HG02973 (cell line): ENCODE measurements around the gene LRRC2.
"Not testable (repeated sequence)": the region's sequence is repeated elsewhere in the genome, so short reads cannot be mapped to it uniquely, and the experiment has no call there.

Experiments
- ATAC-seq: cut with Tn5 transposase; IDR thresholded peaks from one replicate; pipeline ENCODE4 v1.9.1; 2021; ENCODE audit warnings: moderate library complexity; ENCODE audit not compliant: unreplicated experiment

Gene LRRC2

DNA sequence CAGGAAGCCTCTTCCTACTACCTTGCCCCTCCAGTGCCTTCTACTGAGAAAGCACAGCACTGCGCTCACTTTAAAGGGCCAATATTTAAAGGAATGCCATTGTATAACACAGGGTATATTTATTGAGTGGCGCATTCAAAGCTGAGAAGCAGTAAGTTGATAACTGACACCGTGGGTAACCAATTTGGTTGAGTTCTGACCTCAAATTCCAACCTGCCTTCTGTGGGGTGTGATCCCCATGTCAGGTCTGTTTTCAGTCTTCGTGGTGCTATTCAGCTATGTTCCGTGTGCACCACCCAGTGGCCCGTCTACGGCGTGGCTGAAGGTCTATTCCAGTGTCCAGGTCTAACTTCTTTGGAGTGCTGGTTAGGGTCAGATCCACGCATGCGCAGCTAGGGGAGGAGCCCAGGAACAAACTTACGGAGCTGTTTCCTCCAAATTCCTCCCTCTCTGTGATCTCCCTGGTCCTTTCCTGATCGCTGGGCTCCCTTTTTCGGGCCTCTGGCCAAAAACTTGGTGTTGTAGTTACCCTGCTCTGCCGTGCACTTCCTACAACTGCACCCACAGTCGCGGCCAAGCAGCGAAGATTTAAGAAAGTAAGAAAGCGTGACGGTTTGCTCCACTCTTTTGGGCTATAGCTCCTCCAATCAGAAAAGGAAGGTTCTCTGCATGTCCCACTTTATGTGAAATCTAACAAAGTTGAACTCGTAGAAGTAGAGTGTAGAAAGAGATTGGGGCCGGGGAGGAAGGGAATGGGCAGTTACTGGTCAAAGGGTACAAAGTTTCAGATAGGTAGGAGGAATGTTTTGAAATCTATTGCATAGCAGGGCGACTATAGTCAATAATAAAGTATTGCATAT is 7.7 kb downstream of the LRRC2 start:
- peak; percentile 87 for ATAC-seq

DNA sequence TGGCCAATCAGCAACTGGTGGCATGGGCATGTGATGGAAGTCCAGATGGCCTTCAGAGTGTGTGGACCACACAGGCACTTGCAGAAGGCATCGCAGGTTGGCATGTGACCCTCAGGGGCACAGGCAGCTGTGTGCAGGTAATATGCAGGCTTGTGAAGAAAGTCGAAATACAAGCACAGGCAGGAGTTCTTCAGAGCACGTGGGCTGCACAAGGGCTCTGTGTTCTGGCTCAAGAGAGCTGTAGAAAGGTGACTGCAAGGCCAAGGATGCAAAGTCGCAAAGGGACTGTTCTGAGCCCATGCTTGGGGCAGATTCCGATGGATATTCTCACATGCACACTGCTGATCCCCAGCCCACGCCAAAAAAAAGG is 8.3 kb downstream of the LRRC2 start:
- peak; percentile 8 for ATAC-seq

DNA sequence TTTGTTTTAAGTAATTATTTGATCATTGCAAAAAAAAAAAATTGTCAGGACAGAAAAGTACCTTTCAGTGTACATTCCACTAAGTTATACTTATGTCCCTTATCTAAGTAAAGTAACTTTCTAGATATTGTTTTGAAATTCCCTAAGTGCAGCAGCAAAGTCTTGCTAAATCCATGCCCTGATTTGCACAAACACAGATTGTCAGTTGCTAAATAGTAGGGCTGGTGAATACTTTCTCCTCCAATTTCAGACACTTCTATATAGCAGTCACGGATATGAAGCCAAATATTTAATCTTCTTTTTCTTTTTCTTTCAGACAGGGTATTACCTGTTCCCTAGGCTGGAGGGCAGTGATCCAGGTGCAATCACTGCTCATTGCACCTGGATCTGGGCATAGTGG is 12.9 kb downstream of the LRRC2 start:
- no peak for ATAC-seq

DNA sequence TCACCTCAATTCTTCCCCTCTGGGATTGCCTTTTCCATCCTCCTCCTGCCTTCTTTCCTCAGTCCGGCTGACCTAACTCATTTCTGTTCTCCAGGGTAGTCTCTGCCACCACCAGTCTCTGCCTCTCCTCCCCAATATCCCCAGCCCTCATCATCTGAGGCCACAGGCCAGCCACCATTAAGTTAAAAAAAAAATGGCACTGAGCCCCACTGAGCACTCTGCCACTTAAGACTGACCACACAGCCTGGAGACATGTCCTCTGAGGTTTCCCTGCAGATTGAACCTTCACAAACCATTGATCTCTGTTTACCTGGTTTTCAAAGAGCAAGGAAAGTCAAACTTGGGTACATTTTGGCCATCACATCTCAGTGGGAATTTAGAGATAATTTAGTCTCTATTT is 13.6 kb downstream of the LRRC2 start:
- no peak for ATAC-seq

- no peak for ATAC-seq
Observed at GRCh38 chr3:46551615-46552014, 14.5 kb downstream of the LRRC2 start.

DNA sequence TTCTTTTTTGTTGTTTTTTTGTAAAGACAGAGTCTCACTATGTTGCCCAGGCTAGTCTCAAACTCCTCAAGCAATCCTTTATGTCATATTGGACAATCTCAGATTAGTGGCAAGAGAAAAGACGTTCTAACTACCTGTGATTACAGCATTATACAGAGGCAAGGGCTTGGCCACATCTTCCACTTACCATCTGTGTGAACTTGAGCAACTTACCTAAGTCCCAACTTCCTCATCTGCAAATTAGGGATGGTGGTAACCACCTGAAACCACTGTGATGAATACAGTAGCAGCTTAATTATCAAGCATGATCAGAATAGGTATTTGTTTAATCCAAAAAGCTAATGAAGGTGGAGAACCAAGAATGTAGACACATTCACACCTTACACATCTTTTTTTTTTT is 16.1 kb downstream of the LRRC2 start:
- ATAC-seq, result no peak

DNA sequence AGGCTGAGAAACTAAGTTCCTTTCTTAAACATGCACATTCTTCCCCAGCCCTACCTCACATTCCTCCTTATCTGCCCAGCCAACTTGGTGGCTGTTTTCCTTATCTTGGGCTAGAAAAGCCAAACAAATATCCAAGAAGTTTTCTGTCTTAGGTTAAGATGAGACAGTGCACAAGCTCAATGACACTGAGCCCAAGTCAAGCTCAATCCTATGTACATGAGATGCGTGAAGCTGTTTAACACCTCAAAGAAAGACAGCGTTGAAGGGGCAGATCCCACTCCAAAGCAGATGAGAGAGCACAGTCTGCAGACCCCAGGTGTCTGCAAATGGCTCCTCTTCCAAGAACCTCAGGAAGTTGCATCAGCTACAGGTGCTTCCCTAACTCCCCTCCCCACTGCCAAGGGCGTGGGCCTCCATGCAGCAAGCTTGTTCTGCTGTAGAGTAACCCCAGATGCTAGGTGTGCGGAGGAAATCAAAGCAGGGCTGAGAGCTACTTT is 16.6 kb downstream of the LRRC2 start:
- no peak for ATAC-seq

- not testable (repeated sequence) for ATAC-seq
Observed at GRCh38 chr3:46548611-46549010, 17.5 kb downstream of the LRRC2 start.

- no peak for ATAC-seq
Observed at GRCh38 chr3:46546896-46547440, 19.1 kb downstream of the LRRC2 start.

DNA sequence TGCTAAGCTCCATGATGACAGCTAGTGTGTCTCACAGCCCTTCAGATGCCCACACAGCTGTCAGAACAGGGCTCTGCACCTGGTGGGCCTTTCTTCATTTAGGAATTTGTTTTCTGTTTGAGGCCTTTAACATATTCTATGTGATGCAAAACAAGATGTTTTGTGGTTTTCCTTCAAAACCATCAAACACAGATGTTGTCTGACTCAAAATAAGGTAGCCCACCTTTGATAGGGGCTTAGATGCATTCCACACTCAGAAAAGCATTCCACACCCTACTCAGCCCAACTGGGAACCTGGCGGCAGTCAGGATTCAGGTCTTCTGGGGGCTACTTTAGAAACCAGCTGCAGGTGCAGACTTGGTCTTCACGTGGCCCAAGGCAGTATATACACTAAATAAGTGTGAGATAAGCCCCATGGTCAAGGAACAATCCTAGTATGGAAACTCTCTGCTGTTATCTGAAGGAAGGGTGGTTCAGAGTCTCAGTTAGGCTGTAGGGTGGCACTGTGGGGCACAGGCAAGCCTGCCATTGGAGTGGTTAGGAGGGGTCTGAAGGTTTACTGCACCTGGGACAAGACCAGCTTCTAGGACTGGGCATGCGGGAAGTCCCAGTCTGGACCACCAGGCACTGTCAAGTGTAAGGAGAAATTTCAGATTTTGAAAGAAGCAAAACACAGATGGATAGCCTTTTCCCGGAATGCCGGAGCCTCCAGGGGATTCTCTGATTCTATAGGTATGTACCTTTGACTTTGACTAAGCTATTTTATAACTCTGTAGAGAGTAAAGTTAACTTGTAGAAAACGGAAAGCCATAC is 20.1 kb downstream of the LRRC2 start:
- no peak for ATAC-seq

DNA sequence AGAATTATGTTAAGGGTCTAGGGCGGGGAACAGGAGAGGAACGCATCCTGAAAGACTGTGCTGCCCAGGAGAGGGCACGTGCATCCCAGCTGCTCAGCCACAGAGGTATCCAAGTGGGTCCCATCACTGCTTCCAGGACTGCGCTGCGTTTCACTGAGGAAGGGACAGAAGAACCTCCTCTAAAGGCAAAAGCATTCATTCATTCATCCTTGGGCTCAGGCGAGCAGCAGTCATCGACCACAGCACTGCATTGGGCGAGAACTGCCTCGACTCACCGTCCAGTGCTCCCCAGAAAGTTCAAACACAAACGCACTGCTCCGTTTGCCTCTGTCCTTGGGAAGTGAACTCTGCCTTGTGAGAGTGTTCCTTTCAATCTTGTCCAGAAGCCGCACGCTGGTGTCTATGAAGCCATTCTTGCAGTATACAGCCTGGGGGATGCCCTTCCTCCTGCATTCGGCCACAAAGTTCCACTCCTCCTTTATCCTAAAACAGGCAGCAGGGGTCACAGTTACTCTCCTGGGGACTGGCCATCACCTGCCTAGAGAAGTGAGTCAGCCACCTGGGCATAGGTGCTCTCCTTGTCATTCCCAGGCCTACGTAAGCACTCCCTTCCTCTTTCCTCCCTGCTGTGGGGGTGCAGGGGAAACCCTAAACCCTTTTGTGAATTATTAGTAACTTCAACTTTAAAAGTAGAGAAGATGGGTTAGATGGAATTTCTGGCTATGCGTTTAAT is 21.2 kb downstream of the LRRC2 start:
- ATAC-seq, result no peak

- no peak for ATAC-seq
Observed at GRCh38 chr3:46542801-46543201, 23.3 kb downstream of the LRRC2 start.

DNA sequence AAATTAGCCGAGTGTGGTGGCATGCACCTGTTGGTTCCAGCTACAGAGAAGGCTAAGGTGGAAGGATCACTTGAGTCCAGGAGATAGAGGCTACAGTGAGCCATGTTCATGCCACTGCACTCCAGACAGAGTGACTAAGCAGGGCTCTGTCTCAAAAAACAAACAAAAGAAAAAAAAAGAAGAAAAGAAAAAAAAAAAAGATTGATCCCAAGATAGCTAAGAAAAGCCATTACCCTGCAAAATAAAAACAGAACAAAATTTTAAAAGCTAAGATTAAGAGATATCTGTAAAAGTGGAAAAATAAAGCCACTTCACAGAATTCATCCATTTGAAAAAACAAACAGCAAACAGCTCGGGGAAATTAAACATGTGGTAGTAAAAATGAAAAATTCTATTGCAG is 23.8 kb downstream of the LRRC2 start:
- ATAC-seq, result no peak

GRCh38 chr3:46541835-46542234 is 24.3 kb downstream of the LRRC2 start:
- ATAC-seq, result no peak

DNA sequence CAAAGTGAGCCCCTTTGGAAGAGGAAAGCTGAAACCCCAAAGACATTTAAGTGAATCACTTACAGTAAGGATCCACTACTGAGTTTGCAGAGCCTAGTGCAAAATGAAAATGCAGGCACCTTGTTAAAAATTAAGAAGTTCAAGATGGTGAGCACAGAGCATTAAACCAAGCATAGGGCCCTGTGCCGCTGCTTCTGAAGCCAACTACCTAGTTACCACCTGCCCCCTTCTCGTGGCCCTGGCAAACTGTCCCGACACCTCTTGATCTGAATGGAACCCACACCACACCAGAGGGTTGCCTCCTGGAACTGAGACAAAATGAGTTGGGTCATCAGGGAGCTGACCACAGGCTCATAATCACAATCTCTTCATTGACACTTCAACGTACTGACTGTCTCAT is 25.6 kb downstream of the LRRC2 start:
- no peak for ATAC-seq

GRCh38 chr3:46539443-46540005 is 26.6 kb downstream of the LRRC2 start:
- peak; percentile 17 for ATAC-seq

DNA sequence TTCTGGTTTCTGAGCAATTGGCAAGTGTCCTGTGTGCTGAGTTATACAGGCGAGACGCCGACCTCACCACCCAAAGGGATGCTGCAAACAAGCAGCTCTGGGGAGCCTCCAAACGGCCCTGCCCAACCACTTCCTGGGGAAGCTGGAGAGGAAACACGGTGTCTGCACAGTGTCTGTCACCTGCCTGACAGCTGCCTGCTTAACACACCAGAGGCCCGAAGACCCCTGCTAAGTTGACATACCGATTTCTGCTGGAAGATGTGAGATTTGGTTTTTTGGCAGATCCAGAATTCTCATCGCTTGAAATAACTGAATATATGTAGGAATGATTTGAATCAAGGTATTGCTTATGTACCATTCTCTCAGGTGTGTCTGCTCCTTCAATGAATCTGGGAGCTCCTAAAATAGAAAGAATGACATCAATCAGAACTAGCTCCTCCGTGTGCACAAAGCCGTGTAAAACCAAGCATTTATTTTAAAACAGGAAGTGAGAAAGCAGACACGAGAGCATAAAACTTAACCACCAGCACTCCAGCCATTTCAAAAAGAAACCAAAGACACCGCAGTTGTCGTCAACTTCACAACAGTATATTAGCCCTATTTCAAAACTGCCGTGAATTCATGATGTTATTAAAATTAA is 27.2 kb downstream of the LRRC2 start:
- ATAC-seq, result peak; percentile 69

- ATAC-seq, result not testable (repeated sequence)
Observed at GRCh38 chr3:46538425-46538802, 27.7 kb downstream of the LRRC2 start.

- no peak for ATAC-seq
Observed at GRCh38 chr3:46537779-46538178, 28.3 kb downstream of the LRRC2 start.

- no peak for ATAC-seq
Observed at GRCh38 chr3:46537316-46537715, 28.8 kb downstream of the LRRC2 start.
